HG03135 (cell line): Measurements from ENCODE around the gene CSMD2.

Source experiments
- ATAC-seq: cut with Tn5 transposase; IDR thresholded peaks from one replicate; pipeline ENCODE4 v1.9.1; 2021; ENCODE audit warnings: mild to moderate bottlenecking, moderate library complexity; ENCODE audit not compliant: unreplicated experiment

Gene CSMD2

DNA sequence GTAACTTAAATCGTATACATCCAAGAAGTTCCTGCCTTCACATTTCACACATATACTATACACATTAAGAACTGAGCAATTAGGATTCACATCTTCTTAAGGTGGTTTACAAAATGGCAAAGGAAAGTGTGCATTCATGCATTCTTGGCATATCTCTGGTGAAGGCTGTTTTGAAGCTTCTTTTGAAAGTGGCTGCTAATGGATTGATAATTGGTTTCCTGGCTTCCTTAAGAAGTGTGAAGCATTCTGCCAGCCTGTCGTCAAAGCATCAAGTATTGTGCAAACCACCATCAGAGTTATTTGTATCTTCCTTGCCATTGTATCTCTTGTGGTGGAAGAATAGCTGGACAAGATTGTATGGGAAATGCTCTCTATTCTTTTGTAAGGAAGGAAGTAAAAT is 396.2 kb downstream of the CSMD2 start:
- no peak for ATAC-seq

DNA sequence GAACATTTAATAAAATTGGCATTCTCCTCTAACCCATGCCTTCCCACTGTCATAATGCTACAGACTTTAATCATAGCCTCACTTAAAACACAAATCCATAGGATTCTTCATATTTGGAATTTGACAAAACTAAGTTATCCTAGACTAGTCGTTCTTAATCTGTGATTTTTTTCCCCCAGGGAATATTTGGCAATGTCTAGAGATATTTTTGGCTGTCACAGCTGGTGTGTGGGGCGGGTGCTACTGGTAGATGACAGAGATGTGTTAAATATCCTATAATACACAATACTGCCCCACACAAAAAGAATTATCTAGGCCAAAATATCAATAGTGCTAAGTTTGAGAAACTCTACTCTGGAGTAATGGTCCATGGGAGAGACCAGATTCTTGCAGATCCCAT is 396.9 kb downstream of the CSMD2 start:
- ATAC-seq = no peak

DNA sequence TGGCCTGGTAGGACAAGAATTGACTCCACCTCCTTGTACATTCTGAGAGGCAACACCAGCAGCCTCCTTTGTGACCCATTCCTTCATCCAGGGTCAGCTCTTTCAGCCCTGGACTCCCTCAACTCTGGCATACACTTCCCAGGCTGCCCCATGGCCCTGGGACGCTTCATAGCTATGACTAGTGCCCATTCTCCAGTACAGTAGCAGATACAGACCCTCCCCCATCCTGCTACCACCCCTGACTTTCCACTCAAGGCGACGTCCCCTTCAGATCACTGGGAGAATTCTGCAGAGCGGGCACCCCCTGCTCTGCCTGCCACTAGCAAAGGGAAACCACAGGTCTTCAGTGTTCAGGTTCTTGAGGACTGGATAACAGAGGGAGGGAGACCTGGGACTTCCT is 400.9 kb downstream of the CSMD2 start:
- no peak for ATAC-seq

DNA sequence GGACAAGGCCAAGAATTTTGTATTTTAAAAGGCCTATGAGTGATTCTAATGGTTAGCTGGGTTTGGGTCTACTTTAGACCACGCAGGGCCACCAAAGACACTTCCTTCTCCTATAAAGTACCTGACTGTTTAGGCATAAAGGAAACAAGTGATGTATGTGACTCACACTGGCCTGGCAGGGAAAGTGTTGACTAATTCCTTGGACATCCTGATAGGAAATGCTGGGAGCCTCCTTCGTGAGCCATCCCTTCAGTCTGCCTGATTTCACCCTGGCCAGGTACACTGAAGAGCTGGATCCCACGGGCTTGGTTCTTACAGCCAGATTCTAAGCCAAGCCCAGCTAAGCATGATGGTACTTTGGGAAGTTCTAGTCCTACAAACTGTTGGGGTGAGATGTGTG is 401.6 kb downstream of the CSMD2 start:
- ATAC-seq = no peak

DNA sequence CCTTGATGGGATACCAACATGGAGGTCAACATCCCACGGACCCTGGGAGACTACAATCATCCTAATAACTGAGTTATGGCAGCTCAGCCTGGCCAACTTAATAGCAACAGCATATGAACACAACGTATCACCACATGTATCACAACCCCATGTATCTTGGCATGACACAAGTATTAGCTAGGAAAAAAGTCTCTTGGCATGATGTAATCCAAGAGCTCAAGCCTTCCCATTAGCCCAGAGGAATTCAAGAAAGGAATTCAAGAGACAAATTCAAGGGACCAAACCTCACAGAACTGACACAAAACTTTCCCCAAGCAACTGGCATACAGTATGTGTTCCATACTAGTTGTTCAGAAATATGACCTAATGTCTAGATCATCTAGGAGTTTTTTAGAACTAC is 402.1 kb downstream of the CSMD2 start:
- no peak for ATAC-seq

DNA sequence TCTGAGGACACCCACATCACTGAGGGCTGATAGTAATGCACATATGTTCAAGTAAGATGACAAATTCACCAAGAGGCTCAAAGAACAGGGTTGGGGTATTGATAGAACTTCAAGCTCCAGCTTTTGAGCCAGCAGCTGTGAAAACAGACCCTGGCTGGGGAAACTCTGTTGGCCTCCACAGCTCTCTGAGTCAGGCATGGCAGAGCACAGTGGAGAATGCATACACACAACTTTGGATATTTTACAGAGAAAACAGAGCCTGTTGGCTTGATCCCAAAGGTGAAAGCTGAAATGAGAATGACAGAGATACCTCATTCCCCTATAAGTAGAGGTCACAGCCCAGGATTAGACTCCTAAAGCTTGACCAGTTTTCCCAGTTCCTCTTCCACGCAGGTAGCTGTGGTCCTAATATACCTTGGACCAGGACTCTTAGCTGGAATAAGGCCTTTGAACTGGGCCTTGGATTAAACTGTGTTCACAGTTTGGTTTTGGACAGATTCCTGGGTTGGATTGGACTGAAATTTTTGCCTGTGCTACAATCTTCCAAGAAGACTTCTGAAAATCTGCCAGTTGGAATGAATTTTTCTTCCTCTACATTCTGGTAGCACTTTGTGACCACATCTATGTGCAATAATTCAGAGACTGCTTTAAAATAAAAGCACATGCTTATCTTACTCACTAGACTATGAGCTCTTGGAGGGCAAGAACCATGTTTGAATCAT is 402.8 kb downstream of the CSMD2 start:
- ATAC-seq = no peak

DNA sequence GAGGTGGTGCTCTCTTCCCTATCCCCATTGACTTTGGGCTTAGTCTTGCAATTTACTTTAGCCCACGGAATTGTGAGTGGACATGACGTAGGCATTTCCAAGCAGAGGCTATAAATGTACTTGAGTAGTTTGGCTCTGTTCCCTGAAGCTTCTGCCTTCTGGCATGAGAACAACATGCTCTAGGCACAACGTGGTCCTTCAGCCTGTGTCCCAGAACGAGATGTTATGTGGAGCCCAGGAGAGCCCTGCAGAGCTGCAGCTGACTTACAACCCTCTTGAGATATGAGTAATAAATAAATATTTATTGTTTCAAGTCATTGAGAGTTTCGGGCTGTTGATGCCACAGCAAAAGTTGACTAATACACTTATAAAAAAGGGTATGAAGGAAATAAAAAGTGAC is 406.3 kb downstream of the CSMD2 start:
- ATAC-seq = no peak

DNA sequence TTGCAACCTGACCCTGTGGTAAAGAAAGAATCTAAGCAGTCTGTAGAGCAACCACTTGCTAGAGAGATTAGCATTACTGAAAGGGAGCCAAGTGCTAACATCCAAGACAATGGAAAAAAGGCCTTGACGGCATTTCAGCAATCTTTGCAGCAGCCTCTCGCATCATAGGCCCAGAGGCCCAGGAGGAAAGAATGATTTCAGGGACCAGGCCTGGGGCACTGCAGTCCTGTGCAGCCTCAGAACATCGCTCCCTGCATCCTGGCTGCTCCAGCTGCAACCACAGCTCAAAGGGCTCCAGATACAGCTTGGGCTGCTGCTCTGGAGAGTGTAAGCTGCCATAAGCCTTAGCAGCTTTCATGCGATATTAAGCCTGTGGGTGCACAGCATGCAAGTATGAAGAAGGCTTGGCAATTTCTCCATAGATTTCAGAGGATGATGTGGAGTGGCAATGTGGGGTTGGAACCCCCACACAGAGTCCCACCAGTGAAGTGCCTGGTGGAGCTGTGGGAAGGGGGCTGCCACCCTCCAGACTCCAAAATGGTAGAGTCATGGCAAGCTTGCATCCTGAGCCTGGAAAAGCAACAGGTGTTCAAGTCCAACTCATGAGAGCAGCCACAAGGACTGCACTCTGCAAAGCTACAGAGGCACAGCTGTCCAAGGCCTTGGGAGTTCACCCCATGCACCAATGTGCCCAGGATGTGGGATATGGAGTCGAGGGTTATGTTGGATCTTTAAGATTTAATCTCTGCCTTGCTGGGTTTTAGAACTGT is 411.8 kb downstream of the CSMD2 start:
- ATAC-seq = no peak

DNA sequence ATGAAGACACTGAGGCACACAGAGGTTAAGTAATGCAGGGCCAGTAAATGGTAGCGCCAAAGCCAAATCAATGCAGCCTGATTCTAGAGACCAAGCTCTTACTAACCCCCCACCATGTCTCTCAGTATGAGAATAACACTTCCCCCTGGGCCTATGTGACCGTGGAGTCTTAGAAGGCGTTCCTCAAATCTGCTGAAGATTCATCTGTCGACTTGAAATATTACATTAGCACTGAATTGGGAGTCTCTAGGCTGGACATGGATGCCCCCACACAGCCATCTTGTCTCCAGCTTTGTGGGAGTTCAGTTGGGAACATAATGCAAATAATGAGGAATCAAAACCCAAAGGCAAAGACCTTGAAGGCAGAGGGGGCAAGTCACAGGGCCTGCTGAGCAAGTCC is 419.1 kb downstream of the CSMD2 start:
- no peak for ATAC-seq

DNA sequence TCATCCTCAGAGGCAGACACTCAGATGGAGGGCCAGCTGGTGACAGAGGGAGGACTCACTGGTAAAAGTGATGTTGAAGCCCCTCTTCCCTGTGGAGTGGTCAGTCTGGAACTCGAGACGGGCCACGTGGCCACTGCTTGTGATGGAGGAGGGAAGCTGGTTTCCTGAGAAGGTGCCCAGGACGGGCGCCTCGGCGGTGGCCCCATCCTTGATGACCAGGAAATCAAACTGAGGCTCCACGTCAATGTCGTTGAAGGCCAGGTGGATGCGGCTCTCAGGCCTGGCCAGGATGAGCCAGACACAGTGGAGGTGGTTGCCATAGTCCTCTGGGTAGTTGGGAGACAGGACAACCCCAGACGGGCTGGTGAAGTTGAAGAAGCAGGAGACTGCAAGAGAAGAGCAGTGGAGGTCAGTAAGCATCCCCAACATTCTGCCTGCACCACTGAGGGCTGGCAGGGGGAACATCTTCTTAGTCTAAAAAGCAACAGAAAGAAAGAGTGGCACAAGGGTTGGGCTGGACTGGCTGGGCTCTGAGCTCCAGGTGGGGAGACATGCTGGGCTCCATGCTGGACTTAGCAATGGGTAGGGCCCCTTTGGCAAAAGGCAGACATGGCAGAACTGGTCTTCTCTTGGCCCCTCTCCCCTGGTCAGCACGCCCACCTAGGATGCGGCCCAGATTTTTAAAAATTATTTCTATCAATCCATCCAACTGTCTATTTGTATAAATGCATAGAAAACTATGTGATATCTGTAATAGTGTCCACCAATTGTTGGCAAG is 421.6 kb downstream of the CSMD2 start:
- ATAC-seq = no peak

DNA sequence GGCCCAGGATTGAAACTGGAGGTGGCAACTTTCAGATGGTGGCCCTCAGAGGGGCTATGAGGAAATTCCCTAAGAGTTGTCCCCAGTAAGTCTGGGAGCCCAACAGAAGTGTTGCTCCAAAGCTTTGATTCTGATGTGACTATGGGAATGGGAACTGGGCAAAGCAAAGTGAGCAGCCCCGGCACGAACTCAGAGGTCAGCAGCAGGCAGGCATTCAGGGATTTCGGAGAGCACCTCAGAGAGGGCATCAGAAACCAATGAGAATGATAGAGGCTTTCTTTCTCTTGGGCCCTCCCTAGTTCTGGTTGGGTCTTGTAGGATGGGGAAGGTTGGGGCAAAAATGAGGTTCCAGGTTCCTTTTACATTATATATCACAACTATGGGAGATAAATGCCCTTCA is 422.4 kb downstream of the CSMD2 start:
- ATAC-seq = no peak

DNA sequence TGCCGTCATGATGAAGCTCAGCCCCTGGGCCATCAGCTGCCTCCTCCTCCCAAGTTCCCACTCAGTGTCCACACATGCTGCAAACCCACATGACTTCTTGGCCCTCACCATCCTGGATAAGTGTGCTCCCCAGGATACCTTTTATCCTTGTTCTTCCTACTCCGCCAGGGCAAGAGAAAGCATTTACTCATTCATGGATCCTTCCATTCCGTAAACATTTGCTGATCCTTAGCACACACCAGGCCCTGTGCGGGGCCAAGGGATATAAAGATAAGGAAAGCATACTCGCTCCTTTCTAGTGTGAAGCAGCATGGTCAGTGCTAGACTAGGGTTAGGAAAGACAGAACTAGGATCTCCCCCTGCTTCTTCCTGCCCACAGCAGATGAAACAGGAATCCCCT is 423.3 kb downstream of the CSMD2 start:
- ATAC-seq = no peak

DNA sequence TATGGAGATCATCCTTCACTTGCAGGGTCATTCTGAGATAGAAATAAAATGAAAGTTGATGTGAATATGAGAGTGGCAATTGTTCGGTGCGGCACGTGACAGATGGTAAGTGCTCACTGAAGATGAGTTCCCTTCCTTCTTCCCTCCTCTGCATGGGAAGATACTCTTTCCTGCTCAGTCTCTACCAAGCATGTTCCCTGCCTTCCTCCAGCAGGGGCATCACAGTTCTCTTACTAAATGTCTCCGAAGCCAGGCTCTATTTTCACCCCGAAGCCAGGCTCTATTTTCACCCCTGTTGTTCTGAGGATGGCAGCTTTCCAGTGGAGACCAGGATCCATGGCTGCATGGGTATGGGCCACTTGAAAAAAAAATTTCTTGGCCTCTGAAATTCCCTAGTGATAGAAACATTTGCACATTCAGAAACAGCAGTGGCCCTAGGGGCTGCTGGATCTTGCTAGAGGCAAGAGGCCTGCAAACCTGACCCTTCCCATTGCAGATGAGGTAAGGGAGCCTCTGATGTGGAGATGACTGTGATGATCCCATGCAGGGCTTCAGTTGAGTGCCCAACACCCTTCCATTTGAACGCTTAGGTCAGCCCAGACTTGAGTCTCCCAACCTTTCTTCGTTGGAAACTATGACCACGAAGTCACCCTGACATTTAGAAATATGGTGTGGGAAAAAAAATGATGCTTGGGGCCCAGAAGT is 424.8 kb downstream of the CSMD2 start:
- no peak for ATAC-seq

DNA sequence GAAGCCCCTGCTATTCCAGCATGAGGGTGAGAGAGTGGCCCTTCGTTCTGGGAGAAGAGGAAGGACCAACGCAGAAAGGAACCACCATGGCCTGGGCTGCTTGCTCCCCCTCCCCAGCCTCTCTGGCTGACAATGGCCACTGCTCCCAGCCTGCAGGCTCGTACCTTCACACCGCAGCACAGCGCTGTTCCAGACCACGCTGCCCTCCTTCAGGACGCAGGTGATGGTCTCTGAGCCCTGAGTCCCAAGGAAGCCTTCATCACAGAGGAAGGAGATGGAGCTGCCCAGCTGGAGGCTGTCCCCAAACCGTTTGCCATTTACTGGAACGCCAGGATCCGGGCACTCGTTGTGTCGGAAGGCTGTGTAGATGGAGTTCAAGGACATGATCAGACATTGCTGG is 426.1 kb downstream of the CSMD2 start:
- ATAC-seq = no peak

DNA sequence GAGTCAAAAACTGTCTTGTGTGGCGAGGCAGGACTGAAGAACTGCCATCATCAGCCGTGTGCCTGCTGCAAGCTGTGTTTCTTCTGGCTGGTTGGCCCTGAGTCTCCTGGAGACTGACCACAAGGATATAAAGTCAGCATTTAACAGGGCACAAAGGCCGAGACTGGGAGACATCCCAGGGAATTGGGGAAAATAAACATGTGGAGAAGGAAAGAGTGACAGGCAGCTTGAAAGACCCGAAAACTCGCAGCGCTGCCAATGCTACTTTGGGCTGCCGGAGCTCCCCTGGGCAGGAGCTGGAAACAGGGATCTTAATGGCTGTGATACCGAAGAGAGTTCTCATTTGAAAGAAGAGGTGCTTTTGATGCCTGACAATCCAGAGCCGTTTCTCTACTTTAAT is 426.5 kb downstream of the CSMD2 start:
- no peak for ATAC-seq

DNA sequence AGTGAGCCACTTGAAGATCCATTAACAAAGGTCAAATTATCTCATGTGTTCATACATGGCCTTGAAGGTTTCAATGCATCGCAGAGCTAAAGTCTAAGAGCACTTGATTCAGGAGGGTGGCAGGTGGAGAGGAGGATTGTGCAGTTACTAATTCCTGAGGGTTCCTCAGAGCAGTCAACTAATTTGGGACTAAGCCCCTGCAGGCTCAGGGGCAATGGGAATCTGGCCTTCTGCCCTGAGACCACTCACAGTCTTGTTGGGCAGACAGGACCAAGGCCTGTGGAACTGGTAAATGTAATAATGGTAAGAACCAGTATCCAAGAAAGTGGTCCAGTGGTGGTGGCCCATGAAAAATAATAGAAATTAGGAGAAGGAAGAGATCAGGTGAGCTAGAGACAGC is 428.5 kb downstream of the CSMD2 start:
- ATAC-seq = no peak

DNA sequence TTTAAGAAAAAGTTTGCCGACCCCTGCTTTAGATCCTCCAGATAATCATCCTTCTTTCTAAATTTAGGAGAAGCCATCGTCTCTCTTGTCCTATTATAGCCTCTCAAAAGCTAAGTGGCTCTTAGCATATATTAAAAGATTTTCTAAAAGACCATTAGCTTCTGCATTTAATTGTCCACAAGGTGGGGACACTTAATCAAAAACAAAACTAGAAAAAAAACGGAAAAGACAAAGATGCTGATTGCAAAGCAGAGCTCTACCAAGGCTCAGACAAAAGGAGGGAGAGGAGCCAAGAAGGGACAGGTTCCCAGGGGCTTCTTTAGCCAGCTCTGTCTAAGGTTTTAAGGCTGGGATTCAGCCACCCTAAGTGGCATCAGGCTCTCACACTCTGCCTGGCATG is 429.4 kb downstream of the CSMD2 start:
- no peak for ATAC-seq

DNA sequence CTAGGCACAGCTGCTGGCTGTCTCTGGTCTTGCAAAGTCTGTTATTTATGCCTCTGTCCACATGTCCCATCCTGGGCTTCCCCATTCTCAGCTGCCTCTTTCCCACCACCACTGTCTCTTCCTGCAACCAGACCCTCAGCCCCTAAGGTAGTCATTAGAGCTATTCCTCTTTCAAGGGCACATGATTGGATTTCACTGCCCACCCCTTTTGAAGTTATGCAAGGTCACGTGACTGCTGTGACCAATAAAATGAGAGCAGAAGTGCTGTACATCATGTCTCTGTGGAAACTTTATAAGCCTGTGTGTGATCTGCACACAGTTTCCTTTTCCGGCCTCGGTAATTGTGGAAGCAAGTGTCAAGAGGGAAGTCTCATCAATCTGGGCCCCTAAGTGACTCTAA is 437.7 kb downstream of the CSMD2 start:
- ATAC-seq = no peak

DNA sequence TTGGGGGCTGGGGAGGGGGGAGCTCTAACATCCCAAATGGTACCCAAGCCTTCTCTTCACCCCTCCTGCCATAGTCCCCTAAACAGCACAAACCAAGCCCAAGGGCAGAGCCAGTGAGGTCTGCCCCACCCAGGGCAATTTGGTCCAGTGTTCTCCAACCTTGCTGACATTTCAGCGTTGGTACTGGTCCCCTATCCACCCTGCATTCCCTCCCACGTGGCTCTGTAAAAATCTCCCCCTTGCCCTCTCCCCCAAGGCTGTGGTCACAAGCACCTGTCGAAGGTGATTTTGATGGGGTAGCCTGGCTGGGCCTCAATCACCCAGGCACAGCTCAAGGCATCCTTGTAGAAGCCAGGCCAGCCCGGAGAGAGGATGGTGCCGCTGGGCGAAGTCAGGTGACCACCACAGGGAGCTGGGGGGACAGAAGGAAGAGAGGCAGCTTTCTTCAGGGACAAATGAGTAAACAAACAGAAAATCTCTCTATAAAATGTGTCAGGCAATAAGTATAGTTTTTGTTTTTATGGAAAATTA is 438.7 kb downstream of the CSMD2 start:
- ATAC-seq = no peak

DNA sequence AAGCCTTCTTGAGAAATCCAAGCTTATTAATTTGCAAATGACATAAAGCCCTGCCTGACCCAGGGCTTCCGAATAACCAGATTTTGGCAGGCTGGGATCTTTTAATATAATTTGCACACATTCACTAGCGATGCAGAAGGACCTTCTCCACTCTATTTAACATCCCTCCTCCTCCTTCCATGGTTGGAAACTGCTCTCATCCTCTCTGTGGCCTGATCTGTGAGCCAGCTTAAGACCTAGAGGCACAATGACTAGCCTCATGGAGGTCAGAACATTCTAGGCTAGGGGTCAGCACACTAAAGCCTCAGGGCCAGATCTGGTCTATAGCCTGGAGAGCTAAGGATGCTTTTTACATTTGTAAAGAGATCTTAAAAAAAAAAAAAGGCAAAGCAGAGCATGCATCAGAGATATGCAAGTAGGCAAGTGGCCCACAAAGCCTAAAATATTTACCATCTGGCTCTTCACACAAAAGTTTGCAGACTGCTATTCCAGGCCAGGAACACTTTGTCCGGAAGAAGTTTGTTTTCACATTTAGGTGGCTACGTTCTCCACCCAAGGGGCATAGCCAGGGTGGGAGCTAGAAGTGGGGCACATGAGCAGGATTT is 439.4 kb downstream of the CSMD2 start:
- ATAC-seq = no peak

DNA sequence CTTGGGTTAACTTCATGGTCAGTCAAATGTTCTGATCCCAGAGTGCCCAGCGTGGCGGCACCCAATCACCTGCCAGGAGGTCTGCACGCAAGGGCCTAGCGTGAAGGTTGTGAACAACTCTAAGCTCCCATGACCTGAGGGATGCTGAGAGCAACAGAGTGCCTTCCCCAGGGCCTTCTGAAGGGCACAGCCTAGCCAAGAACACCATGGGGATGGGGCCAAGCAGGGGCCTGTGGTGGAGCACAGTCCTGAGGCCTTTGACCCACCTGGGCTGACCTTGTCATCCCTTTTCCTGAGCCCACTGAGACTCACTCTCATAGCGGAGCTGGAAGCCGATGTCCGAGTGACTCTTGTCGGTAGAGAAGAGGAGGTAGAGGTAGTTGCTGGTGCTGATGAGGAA is 440.0 kb downstream of the CSMD2 start:
- no peak for ATAC-seq
